ENCODE data around the gene SLC34A3. TPM values are rescaled to one million over a fixed set of nuclear protein-coding genes. Genes with fewer than 3 reads are reported as not detected.

Gene SLC34A3
- total RNA-seq, 1 experiment from 2014 or later, result 0.13 TPM

GRCh38 chr9:137240841-137241489 is 10.3 kb downstream of the SLC34A3 start, which contains the start of gene TUBB4B (continued):
- TF ChIP-seq ZNF425 (CRISPR knock-in tag; conservative IDR thresholded peaks at IDR 0.05) (no peak), TEAD1 (CRISPR knock-in tag; IDR thresholded peaks at IDR 0.05) (0 out of 2 replicates have a peak, but pooled peaks have one; percentile 70), ATF6 (CRISPR knock-in tag; IDR thresholded peaks at IDR 0.05) (no peak), NFE2L1 (CRISPR knock-in tag; IDR thresholded peaks at IDR 0.05) (peak; percentile 67; the same call in 1 of the 2 replicates), MYBL2 (CRISPR knock-in tag; IDR thresholded peaks at IDR 0.05) (peak; percentile 87), AR (CRISPR knock-in tag; IDR thresholded peaks at IDR 0.05) (no peak), ATF2 (CRISPR knock-in tag; IDR thresholded peaks at IDR 0.05; ENCODE audit: borderline replicate concordance, low read depth) (no peak), ZBTB21 (CRISPR knock-in tag; IDR thresholded peaks at IDR 0.05; ENCODE audit: borderline replicate concordance) (no peak), GABPB1 (CRISPR knock-in tag; IDR thresholded peaks at IDR 0.05) (peak; percentile 66; the same call in 1 of the 2 replicates), PRDM15 (CRISPR knock-in tag; IDR thresholded peaks at IDR 0.05) (no peak), ZBTB43 (CRISPR knock-in tag; IDR thresholded peaks at IDR 0.05) (peak; percentile 61; the same call in 1 of the 2 replicates), ARID4B (CRISPR knock-in tag; IDR thresholded peaks at IDR 0.05; ENCODE audit: borderline replicate concordance) (peak; percentile 85; the same call in 1 of the 2 replicates), E2F5 (CRISPR knock-in tag; IDR thresholded peaks at IDR 0.05) (peak; percentile 67; the same call in 1 of the 2 replicates), PRRX2 (CRISPR knock-in tag; IDR thresholded peaks at IDR 0.05) (no peak), ELF4 (CRISPR knock-in tag; IDR thresholded peaks at IDR 0.05; ENCODE audit: low read depth) (no peak)

All from WTC11 (cell line).